Neuronal stem cell (in vitro differentiated cells): ENCODE results near the gene CCDC32.
A peak's percentile ranks its signal among the peaks of the same experiment; 100 is the strongest.

ENCODE experiments used
- DNase-seq: peaks from one replicate; pipeline ENCODE4 v3.0.0-alpha.2; 2013; ENCODE audit warnings: low spot score
- H2AFZ ChIP-seq: one replicate; pipeline ENCODE4 v1.6.1; 2013; ENCODE audit warnings: mild to moderate bottlenecking, low read length, inconsistent platforms
- H2AK5ac ChIP-seq: 2 replicates; pipeline ENCODE4 v1.6.1; 2013; ENCODE audit warnings: low read depth, mild to moderate bottlenecking, inconsistent platforms, low read length, moderate library complexity, mixed read lengths
- H2BK120ac ChIP-seq: 2 replicates; pipeline ENCODE4 v1.6.1; 2013; ENCODE audit warnings: low read depth, mild to moderate bottlenecking, inconsistent platforms, low read length, moderate library complexity, mixed read lengths
- H2BK12ac ChIP-seq: one replicate; pipeline ENCODE4 v1.6.1; 2013; ENCODE audit warnings: low read length, inconsistent platforms
- H2BK15ac ChIP-seq: 2 replicates; pipeline ENCODE4 v1.6.1; 2013; ENCODE audit warnings: mild to moderate bottlenecking, low read length, inconsistent platforms, mixed read lengths
- H2BK5ac ChIP-seq: one replicate; pipeline ENCODE4 v1.6.1; 2013; ENCODE audit warnings: inconsistent platforms, mild to moderate bottlenecking, low read length, moderate library complexity
- H3K14ac ChIP-seq: one replicate; pipeline ENCODE4 v1.6.1; 2013; ENCODE audit warnings: low read length, inconsistent platforms
- H3K18ac ChIP-seq: 2 replicates; pipeline ENCODE4 v1.6.1; 2013; ENCODE audit warnings: low read length, inconsistent platforms
- H3K23ac ChIP-seq: 2 replicates; pipeline ENCODE4 v1.6.1; 2013; ENCODE audit warnings: low read depth, mild to moderate bottlenecking, mixed read lengths, low read length, inconsistent platforms; ENCODE audit not compliant: poor library complexity
- H3K27ac ChIP-seq: replicated peaks from 3 replicates; pipeline ENCODE4 v1.5.1; 2013; ENCODE audit warnings: low read length, inconsistent platforms
- H3K27me3 ChIP-seq, 3 experiments: 2 replicates each; pipeline ENCODE4 v1.6.1; 2013; ENCODE audit warnings: low read length in 3 of 3, mild to moderate bottlenecking in 2 of 3, inconsistent platforms in 1 of 3, low read depth in 1 of 3, mixed read lengths in 1 of 3, moderate library complexity in 1 of 3; ENCODE audit not compliant: control insufficient read depth in 3 of 3, insufficient read depth in 3 of 3
- H3K36me3 ChIP-seq, 2 donors: replicated peaks in 1 of 2; 2 replicates each; pipeline ENCODE4 v1.6.1; 2013; ENCODE audit warnings: low read length in 2 of 2; ENCODE audit not compliant: control insufficient read depth in 2 of 2, insufficient read depth in 2 of 2
- H3K4ac ChIP-seq: 2 replicates; pipeline ENCODE4 v1.6.1; 2013; ENCODE audit warnings: inconsistent platforms, mild to moderate bottlenecking, low read length, moderate library complexity
- H3K4me1 ChIP-seq, 2 donors: 1 replicate in 1 of 2; 2 replicates in 1 of 2; pipeline ENCODE4 v1.6.1; 2013; ENCODE audit warnings: low read length in 2 of 2, low read depth in 1 of 2; ENCODE audit not compliant: control insufficient read depth in 2 of 2, insufficient read depth in 1 of 2
- H3K4me2 ChIP-seq: one replicate; pipeline ENCODE4 v1.6.1; 2013; ENCODE audit warnings: mild to moderate bottlenecking, low read length, inconsistent platforms; ENCODE audit not compliant: insufficient read depth, poor library complexity, severe bottlenecking
- H3K4me3 ChIP-seq, 2 donors: 2 replicates each; pipeline ENCODE4 v1.5.1; 2013; ENCODE audit warnings: low read length in 2 of 2, mild to moderate bottlenecking in 2 of 2, inconsistent platforms in 1 of 2, moderate library complexity in 1 of 2
- H3K79me1 ChIP-seq: one replicate; pipeline ENCODE4 v1.6.1; 2013; ENCODE audit warnings: low read depth, mild to moderate bottlenecking, inconsistent platforms, low read length, moderate library complexity
- H3K9ac ChIP-seq: one replicate; pipeline ENCODE4 v1.6.1; 2013; ENCODE audit warnings: mild to moderate bottlenecking, low read depth, low read length, inconsistent platforms; ENCODE audit not compliant: poor library complexity
- H3K9me3 ChIP-seq, 2 donors: replicated peaks in 1 of 2; 2 replicates each; pipeline versions ENCODE3 to v1.6.1; 2013; ENCODE audit warnings: low read length in 2 of 2, mild to moderate bottlenecking in 2 of 2, inconsistent platforms in 1 of 2, low read depth in 1 of 2, mixed read lengths in 1 of 2, moderate library complexity in 1 of 2; ENCODE audit not compliant: control insufficient read depth in 2 of 2, insufficient read depth in 1 of 2
- H4K8ac ChIP-seq: one replicate; pipeline ENCODE4 v1.6.1; 2013; ENCODE audit warnings: low read depth, mild to moderate bottlenecking, inconsistent platforms, low read length, moderate library complexity
- H4K91ac ChIP-seq: one replicate; pipeline ENCODE4 v1.6.1; 2013; ENCODE audit warnings: low read length, low read depth, mild to moderate bottlenecking, inconsistent platforms; ENCODE audit not compliant: poor library complexity
- WGBS, 2 donors: extraction: QIAGEN DNeasy Blood & Tissue Kit; methylation state at CpG; one replicate each; pipeline ENCODE4 v1.1.7; 2013; ENCODE audit warnings: missing lambda C conversion rate in 2 of 2, mixed read lengths in 1 of 2; ENCODE audit not compliant: insufficient read length in 2 of 2, insufficient replicate concordance in 1 of 2; ENCODE audit errors: extremely low coverage in 2 of 2; 5-methylcytosine and 5-hydroxymethylcytosine counted together

Gene CCDC32

DNA sequence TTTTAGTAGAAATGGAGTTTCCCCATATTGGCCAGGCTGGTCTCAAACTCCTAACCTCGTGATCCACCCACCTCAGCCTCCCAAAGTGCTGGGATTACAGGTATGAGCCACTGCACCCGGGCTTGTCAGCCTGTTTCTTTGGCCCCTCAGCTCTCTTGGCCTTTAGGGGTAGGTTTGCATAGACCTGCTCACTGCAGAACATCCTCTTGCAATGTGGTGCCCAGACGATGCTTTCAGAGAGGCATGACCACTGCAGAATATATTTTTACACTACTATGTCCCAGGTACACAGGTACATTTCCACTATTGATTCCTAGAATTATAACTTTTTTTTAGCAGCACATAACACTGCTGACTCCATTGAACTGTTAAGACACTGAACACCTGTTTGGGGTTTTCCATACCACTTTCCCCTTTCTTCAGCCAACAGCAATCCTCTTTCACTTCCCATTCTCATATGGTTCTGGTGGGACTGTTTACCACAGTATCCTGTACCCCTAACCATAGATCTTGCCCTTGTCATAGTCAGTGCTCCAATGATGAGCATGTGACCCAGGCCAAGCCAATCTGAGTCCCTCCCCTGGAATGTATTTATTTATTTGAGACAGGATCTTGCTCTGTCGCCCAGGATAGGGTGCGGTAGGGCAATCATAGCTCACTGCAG, 21.1 kb downstream of the CCDC32 start:
- no peak overlapping the region for H2BK5ac ChIP-seq
- no peak for DNase-seq
- no peak overlapping the region for H3K4ac ChIP-seq
- peaks cover 0 to 4% of the 10 kb centered on the region in 2 donors for H3K36me3 ChIP-seq
- no peak overlapping the region for H3K27ac ChIP-seq
- H3K79me1 ChIP-seq = no peaks in the 10 kb centered on the region
- no peak overlapping the region for H2BK120ac ChIP-seq
- no peak overlapping the region for H2BK15ac ChIP-seq
- no peak overlapping the region for H2AFZ ChIP-seq
- H3K23ac ChIP-seq = no peak overlapping the region
- no CpG with 5 or more reads among the region's 5 CpGs for WGBS, 2 donors
- H2AK5ac ChIP-seq = no peak overlapping the region
- no peak overlapping the region for H3K4me3 ChIP-seq
- H3K9me3 ChIP-seq = no peaks in the 10 kb centered on the region
- no peak overlapping the region for H3K14ac ChIP-seq
- no peak overlapping the region for H3K4me2 ChIP-seq
- H3K9ac ChIP-seq = peak overlapping the region; percentile 22
- H3K27me3 ChIP-seq = no peaks in the 10 kb centered on the region
- no peak overlapping the region for H4K91ac ChIP-seq
- peaks cover 8% of the 10 kb centered on the region in 2 donors for H3K4me1 ChIP-seq
- H4K8ac ChIP-seq = no peak overlapping the region
- H2BK12ac ChIP-seq = no peak overlapping the region
- H3K18ac ChIP-seq = no peak overlapping the region

DNA sequence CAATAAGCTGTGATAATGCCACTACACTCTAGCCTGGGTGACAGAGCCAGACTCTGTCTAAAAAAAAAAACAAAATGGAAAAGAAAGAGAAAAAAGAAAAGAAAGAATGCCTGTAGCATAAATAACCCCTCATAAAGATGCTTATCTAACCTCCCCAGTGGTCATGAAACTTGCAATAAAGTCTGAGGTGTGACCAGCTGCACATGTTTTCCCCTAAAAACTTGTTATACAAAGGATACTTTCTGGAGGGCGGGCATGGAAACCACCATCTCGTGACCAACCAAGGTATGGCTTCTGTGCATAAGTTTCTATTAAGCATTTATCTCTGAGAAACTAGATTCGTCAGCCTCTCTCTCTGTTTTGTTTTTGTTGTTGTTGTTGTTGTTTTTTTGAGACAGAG, 21.8 kb downstream of the CCDC32 start:
- H2BK15ac ChIP-seq = no peak overlapping the region
- H4K91ac ChIP-seq = no peak overlapping the region
- WGBS, 2 donors = no CpG with 5 or more reads among the region's 3 CpGs

DNA sequence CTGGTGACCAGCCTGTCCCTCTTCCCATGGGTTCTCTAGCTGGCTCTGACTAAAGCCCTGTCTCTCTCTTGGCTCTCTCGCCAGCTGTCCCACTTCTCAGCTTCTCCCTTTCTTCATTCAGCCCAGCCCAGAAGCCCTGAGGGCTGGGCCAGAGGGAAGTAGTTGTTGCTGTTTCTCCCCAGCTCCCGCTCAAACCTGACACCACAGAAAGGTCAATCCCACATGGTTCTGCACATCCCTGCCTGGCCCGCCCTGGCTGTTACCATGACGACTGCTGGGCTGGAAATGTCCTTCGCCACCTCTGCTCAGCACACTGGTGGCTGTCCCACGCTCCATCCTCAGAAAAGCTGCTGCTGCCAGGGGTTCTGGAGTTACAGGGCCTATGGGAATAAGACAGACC, 25.9 kb downstream of the CCDC32 start:
- DNase-seq = no peak
- H2AK5ac ChIP-seq = no peak overlapping the region
- H3K4ac ChIP-seq = no peak overlapping the region
- H2BK12ac ChIP-seq = no peak overlapping the region
- H2AFZ ChIP-seq = no peak overlapping the region
- no peak overlapping the region for H4K91ac ChIP-seq
- no peak overlapping the region for H3K9ac ChIP-seq
- no peak overlapping the region for H2BK15ac ChIP-seq
- H3K27ac ChIP-seq = no peak overlapping the region
- H3K4me3 ChIP-seq = no peak overlapping the region
- H3K9me3 ChIP-seq = no peaks in the 10 kb centered on the region
- H3K18ac ChIP-seq = peak overlapping the region; percentile 62
- peaks cover 9% of the 10 kb centered on the region in 2 donors for H3K4me1 ChIP-seq
- H4K8ac ChIP-seq = peak overlapping the region; percentile 45
- H2BK5ac ChIP-seq = no peak overlapping the region
- no peak overlapping the region for H2BK120ac ChIP-seq
- H3K23ac ChIP-seq = peak overlapping the region; percentile 52
- H3K79me1 ChIP-seq = no peaks in the 10 kb centered on the region
- H3K36me3 ChIP-seq = no peaks in the 10 kb centered on the region
- WGBS, 2 donors = no CpG with 5 or more reads among the region's 6 CpGs
- H3K27me3 ChIP-seq = no peaks in the 10 kb centered on the region
- no peak overlapping the region for H3K4me2 ChIP-seq
- H3K14ac ChIP-seq = no peak overlapping the region

More for the DNA sequence above, 21.8 kb downstream of the CCDC32 start:
- Histone ChIP-seq H3K4me3 (no peak overlapping the region), H3K4me1 (peaks cover 9% of the 10 kb centered on the region in 2 donors), H3K27me3 (no peaks in the 10 kb centered on the region), H2BK12ac (no peak overlapping the region), H3K79me1 (no peaks in the 10 kb centered on the region), H3K23ac (no peak overlapping the region), H3K27ac (no peak overlapping the region), H3K36me3 (no peaks in the 10 kb centered on the region), H2AFZ (no peak overlapping the region), H2BK120ac (no peak overlapping the region), H2AK5ac (no peak overlapping the region), H3K9me3 (no peaks in the 10 kb centered on the region), H3K9ac (no peak overlapping the region), H3K14ac (no peak overlapping the region), H4K8ac (no peak overlapping the region), H3K4ac (no peak overlapping the region), H2BK5ac (no peak overlapping the region), H3K4me2 (no peak overlapping the region), H3K18ac (no peak overlapping the region)
- no peak for DNase-seq

DNA sequence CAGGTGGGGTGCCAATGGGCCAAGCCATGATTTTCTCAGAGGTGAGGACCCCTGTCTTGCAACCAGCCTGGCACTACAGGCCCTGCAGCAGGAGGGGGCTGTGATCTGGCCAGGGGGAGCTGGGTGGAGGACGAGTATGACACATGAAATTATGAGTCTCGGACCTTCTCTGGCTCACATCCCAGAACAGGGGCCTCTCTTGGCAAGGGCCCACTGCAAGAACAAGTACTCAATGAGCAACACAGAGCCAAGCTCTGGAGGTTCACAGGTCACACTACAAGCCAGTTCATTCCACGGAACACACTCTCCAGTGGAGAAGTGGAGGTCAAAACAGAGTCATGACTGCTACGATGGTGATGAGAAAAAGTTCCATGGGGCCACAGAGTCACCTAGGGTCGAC, 28.3 kb downstream of the CCDC32 start:
- no peaks in the 10 kb centered on the region for H3K79me1 ChIP-seq
- H2BK15ac ChIP-seq = no peak overlapping the region
- H3K27me3 ChIP-seq = no peaks in the 10 kb centered on the region
- WGBS, 2 donors = no CpG with 5 or more reads among the region's 5 CpGs
- no peak overlapping the region for H3K23ac ChIP-seq
- no peak overlapping the region for H3K4ac ChIP-seq
- H4K91ac ChIP-seq = no peak overlapping the region
- H3K4me3 ChIP-seq = no peak overlapping the region
- H2BK5ac ChIP-seq = no peak overlapping the region
- H3K9me3 ChIP-seq = no peaks in the 10 kb centered on the region
- H2AFZ ChIP-seq = no peak overlapping the region
- DNase-seq = no peak
- no peak overlapping the region for H2AK5ac ChIP-seq
- H3K18ac ChIP-seq = no peak overlapping the region
- H3K36me3 ChIP-seq = no peaks in the 10 kb centered on the region
- no peak overlapping the region for H3K4me2 ChIP-seq
- peaks cover 7 to 9% of the 10 kb centered on the region in 2 donors for H3K4me1 ChIP-seq
- no peak overlapping the region for H3K27ac ChIP-seq
- H2BK12ac ChIP-seq = no peak overlapping the region
- no peak overlapping the region for H2BK120ac ChIP-seq
- no peak overlapping the region for H3K9ac ChIP-seq
- H4K8ac ChIP-seq = no peak overlapping the region
- H3K14ac ChIP-seq = no peak overlapping the region
